Spleen (tissue), 11 donors: ENCODE data around the gene GRIK4. TPM values are rescaled to one million over a fixed set of nuclear protein-coding genes. Genes with fewer than 3 reads are reported as not detected.

Source experiments
- DNase-seq: peaks from one replicate; pipeline ENCODE4 v3.0.0-alpha.2; 2020
- H3K27ac ChIP-seq, 8 donors: fragments of 200-600 bp; sonication (generic) in 7 of 8; 1 replicate in 4 of 8; 2 replicates in 4 of 8; pipeline versions ENCODE4 v1.5.0 to v1.8.0; 2016 to 2021; ENCODE audit warnings: inconsistent platforms in 4 of 8, mild to moderate bottlenecking in 4 of 8, moderate library complexity in 1 of 8
- H3K27me3 ChIP-seq, 7 donors: fragments of 200-600 bp; sonication (generic) in 6 of 7; replicated peaks in 1 of 7; 1 replicate in 4 of 7; 2 replicates in 3 of 7; pipeline versions ENCODE4 v1.5.0 to v1.8.0; 2016 to 2021; ENCODE audit warnings: inconsistent platforms in 3 of 7, mild to moderate bottlenecking in 1 of 7
- H3K36me3 ChIP-seq, 6 donors: fragments of 200-600 bp; sonication (generic) in 5 of 6; 1 replicate in 4 of 6; 2 replicates in 2 of 6; pipeline versions ENCODE4 v1.5.0 to v1.8.0; 2016 to 2021; ENCODE audit warnings: inconsistent platforms in 2 of 6
- H3K4me1 ChIP-seq, 6 donors: fragments of 200-600 bp; sonication (generic) in 5 of 6; 1 replicate in 3 of 6; 2 replicates in 3 of 6; pipeline versions ENCODE4 v1.5.0 to v1.8.0; 2016 to 2021; ENCODE audit warnings: inconsistent platforms in 3 of 6
- H3K4me3 ChIP-seq, 8 donors: fragments of 200-600 bp; sonication (generic) in 7 of 8; 1 replicate in 4 of 8; 2 replicates in 4 of 8; pipeline versions ENCODE4 v1.5.0 to v1.8.0; 2016 to 2021; ENCODE audit warnings: inconsistent platforms in 4 of 8, mild to moderate bottlenecking in 4 of 8, moderate library complexity in 2 of 8
- H3K9me3 ChIP-seq, 8 donors: fragments of 200-600 bp; sonication (generic) in 7 of 8; 1 replicate in 4 of 8; 2 replicates in 4 of 8; pipeline versions ENCODE4 v1.5.0 to v1.8.0; 2016 to 2021; ENCODE audit warnings: inconsistent platforms in 4 of 8
- POLR2A ChIP-seq, 3 donors: fragments of 450-650 bp; IDR thresholded peaks; one replicate each; pipeline ENCODE4 v1.5.1; 2017; ENCODE audit warnings: antibody characterized with exemption in 3 of 3, mild to moderate bottlenecking in 1 of 3
- POLR2AphosphoS5 ChIP-seq, 3 donors: sonication (generic); formaldehyde crosslinking; IDR thresholded peaks; one replicate each; pipeline ENCODE4 v1.5.1; 2017; ENCODE audit warnings: antibody characterized with exemption in 3 of 3
- WGBS, 5 donors: extraction: QIAGEN DNeasy Blood & Tissue Kit in 3 of 5; methylation state at CpG; one replicate each; pipeline versions ENCODE4 v1.1.5 to v1.1.7; 2013 to 2018; 5-methylcytosine and 5-hydroxymethylcytosine counted together
- intact Hi-C: fragments of 100-400 bp; cut with DNase I; formaldehyde crosslinking; loops from one replicate; pipeline ENCODE4 v1.15.0; 2023; ENCODE audit warnings: low total_unique reads
- polyA plus RNA-seq, 3 donors: library from polyadenylated mRNA; stranded (reverse); fragments of 200-250 nt; gene quantifications; one replicate each; pipeline ENCODE4 v1.2.1, GENCODE V29; 2013
- total RNA-seq, 7 donors: library from RNA; depleted of rRNA in 3 of 7; stranded (reverse); fragments of >200 nt in 3 of 7; fragmentation: NEBNext Ultra II Directional in 4 of 7; extraction: Animal tissue kit (Norgen Biotek cat#: 25700) in 4 of 7; gene quantifications; one replicate each; pipeline versions ENCODE4 v1.1.0 to v1.2.1, GENCODE V29; 2016 to 2021
- TF ChIP-seq, protein P1 (sequence below), 11 experiments: fragments of 200-600 bp in 7 of 11; fragments of 450-650 bp in 4 of 11; sonication (generic) in 4 of 11; IDR thresholded peaks in 8 of 11; conservative IDR thresholded peaks in 3 of 11; 1 replicate in 7 of 11; 2 replicates in 4 of 11; pipeline versions ENCODE4 v1.4.0 to v1.8.0; 2016 to 2021; ENCODE audit warnings: antibody characterized with exemption in 11 of 11, inconsistent platforms in 4 of 11, mild to moderate bottlenecking in 1 of 11
- donor health status: healthy with polysubstance abuse.
- donor health status: DM: no; HTN: no; CAD: no; lungs with moderate emphysema.
- donor health status: DM: no; HTN: no; CAD: no.
- donor health status: Bipolar disorder and iron deficiency.
- donor health status: healthy.
- donor health status: DM: no; HTN: no; CAD: no.
- donor health status: DM: yes; HTN: yes; CAD: no.

The GRIK4 gene
- total and polyA plus RNA-seq, 10 donors = 0.04 to 2.4 (median 0.59) TPM

DNA sequence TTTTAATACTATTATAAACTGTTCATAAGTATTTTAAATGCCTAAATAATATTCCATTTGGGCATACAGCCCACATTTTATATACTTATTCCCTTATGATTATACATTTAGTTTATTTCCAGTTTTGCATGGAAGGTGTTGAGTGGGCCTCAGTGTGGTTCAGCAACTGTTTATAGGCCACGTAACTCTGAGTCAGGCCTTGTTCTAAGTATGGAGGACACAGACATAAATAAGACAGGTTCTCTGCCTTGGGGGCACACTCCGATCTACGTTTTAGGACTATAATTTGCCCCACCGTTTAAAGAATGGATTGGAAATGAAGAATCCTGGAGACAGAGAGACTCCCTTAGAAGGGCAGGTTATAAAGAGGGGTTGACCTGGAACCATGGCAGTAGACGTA lies 300.2 kb downstream of the GRIK4 start:
- DNase-seq = no peak
- H3K27me3 ChIP-seq = peaks cover 0 to 43% (median 0%) of the 10 kb centered on the region in 7 donors
- intact Hi-C loops = no loop called here
- H3K4me3 ChIP-seq = no peak overlapping the region
- H3K36me3 ChIP-seq = no peaks in the 10 kb centered on the region
- H3K9me3 ChIP-seq = no peaks in the 10 kb centered on the region
- H3K4me1 ChIP-seq = no peaks in the 10 kb centered on the region
- TF ChIP-seq POLR2A (IDR thresholded peaks at IDR 0.05) = no peak
- no peak for TF ChIP-seq POLR2AphosphoS5 (IDR thresholded peaks at IDR 0.05)
- TF ChIP-seq, protein P1, sequence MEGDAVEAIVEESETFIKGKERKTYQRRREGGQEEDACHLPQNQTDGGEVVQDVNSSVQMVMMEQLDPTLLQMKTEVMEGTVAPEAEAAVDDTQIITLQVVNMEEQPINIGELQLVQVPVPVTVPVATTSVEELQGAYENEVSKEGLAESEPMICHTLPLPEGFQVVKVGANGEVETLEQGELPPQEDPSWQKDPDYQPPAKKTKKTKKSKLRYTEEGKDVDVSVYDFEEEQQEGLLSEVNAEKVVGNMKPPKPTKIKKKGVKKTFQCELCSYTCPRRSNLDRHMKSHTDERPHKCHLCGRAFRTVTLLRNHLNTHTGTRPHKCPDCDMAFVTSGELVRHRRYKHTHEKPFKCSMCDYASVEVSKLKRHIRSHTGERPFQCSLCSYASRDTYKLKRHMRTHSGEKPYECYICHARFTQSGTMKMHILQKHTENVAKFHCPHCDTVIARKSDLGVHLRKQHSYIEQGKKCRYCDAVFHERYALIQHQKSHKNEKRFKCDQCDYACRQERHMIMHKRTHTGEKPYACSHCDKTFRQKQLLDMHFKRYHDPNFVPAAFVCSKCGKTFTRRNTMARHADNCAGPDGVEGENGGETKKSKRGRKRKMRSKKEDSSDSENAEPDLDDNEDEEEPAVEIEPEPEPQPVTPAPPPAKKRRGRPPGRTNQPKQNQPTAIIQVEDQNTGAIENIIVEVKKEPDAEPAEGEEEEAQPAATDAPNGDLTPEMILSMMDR (IDR thresholded peaks at IDR 0.05 in 8 of 11, conservative IDR thresholded peaks at IDR 0.05 in 3 of 11) = no peak
- no peak overlapping the region for H3K27ac ChIP-seq
- WGBS, 5 donors = 85 to 90% (median 87%) methylated on average over 5 of the region's 5 CpGs

DNA sequence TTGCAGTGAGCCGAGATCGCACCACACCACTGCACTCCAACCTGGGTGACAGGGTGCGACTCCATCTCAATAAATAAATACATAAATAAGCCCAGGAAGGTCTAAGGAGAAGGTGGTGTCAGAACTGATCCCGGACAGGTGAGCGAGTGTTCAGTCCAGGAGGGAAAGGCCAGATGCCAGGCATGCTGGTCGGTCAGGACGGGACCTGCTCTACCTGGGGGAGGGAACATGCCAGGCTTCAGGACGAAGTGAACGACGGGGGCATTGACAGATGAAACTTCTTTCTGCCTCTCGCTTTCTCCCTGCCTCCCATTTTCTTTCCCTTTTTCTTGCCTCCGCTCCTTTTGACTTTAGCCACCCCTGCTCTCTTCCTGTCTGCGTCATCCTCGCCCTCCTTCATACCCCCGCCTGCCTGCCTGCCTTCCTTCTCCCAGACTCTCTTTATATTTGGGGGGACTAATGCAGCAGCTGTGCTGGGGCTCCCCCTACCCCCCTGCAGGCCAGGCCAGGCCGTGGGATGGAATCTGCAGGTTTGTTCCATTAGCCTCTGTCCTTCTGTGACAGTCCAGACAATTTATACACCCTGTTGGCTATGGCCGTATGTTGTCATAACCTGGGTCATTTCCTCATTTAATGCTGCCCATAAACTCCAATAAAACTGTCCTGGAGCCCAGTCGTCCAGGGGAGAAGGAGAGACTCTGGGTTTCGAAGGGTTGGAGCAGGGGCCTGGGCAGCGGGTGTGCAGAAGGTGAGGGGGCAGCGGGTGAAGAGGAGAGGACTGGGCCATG lies 303.2 kb downstream of the GRIK4 start:
- no peak for TF ChIP-seq POLR2AphosphoS5 (IDR thresholded peaks at IDR 0.05)
- TF ChIP-seq, protein P1 (IDR thresholded peaks at IDR 0.05 in 8 of 11, conservative IDR thresholded peaks at IDR 0.05 in 3 of 11) = no peak
- no peak for TF ChIP-seq POLR2A (IDR thresholded peaks at IDR 0.05)
- Histone ChIP-seq H3K4me1 (no peaks in the 10 kb centered on the region), H3K36me3 (no peaks in the 10 kb centered on the region), H3K4me3 (no peak overlapping the region), H3K9me3 (no peaks in the 10 kb centered on the region), H3K27ac (no peak overlapping the region), H3K27me3 (peaks cover 0 to 40% (median 0%) of the 10 kb centered on the region in 7 donors)
- intact Hi-C loops = no loop called here
- DNase-seq = peak; percentile 42
- 77 to 84% (median 79%) methylated on average over 21 of the region's 21 CpGs for WGBS, 5 donors

DNA sequence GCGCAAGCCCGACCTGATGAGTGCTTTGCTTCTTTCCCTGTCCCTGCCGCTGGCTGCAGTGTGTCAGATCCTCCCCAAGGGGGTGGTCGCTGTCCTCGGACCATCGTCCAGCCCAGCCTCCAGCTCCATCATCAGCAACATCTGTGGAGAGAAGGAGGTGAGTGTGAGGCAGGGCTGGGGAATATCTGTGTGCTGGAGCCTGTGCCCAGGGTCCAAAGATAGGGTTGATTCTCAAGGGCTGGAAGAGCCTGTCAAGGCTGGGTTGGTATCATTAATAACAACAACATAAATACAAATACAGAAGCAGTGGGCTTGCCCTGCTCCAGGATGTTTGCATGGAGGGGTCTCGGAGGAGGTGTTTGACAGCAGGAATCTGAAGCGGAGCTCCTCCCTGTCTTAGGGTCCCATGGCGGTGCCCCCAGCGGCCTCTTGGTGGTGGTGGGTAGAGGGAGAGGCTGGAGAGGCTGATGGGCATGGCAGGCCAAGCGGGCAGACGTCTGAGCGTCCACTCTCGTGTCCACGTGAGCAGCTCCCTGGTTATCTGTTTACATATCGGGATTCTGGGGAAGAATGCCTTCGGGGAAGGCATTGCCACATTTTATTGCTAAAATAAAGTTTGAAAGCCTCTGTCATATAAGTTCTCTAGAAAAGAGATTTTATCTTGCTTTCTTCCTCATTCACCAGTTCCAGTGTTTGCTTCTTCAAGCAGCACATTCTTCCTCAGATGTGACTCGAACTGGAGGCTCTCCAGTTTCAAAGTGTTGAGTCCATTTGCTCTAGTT lies 304.0 kb downstream of the GRIK4 start:
- no peaks in the 10 kb centered on the region for H3K4me1 ChIP-seq
- no peaks in the 10 kb centered on the region for H3K36me3 ChIP-seq
- 66 to 83% (median 76%) methylated on average over 18 of the region's 18 CpGs for WGBS, 5 donors
- peak; percentile 31 for DNase-seq
- H3K27ac ChIP-seq = no peak overlapping the region
- intact Hi-C loops = no loop called here
- H3K27me3 ChIP-seq = peaks cover 0 to 47% (median 0%) of the 10 kb centered on the region in 7 donors
- H3K4me3 ChIP-seq = no peak overlapping the region
- H3K9me3 ChIP-seq = no peaks in the 10 kb centered on the region
- TF ChIP-seq POLR2AphosphoS5 (IDR thresholded peaks at IDR 0.05) = no peak
- TF ChIP-seq, protein P1 (IDR thresholded peaks at IDR 0.05 in 8 of 11, conservative IDR thresholded peaks at IDR 0.05 in 3 of 11) = no peak
- TF ChIP-seq POLR2A (IDR thresholded peaks at IDR 0.05) = no peak

DNA sequence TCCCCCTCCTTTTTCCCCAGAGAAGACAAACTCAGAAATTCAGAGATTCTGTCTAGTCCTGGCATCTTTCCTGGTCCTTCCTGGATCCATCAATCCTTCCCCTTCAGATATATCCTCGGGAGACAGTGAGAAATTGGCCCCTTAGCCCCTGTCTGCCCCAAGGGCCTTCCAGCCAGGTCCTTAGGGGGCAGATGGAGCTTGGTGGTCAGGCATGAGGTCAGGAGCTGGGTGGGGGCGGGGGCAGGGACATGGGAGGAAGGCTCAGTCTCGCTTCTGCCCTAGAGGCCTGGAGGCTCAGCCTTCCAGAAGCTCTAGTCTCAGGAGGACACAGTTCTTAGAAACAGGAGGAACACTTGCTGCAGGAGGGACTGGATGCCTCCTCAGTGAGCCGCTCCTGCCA lies 304.6 kb downstream of the GRIK4 start:
- intact Hi-C loops = no loop called here
- 81 to 85% (median 83%) methylated on average over 1 to 4 of the region's 4 CpGs for WGBS, 5 donors
- Histone ChIP-seq H3K27me3 (peaks cover 0 to 53% (median 0%) of the 10 kb centered on the region in 7 donors), H3K4me3 (no peak overlapping the region), H3K36me3 (no peaks in the 10 kb centered on the region), H3K27ac (no peak overlapping the region), H3K4me1 (no peaks in the 10 kb centered on the region), H3K9me3 (no peaks in the 10 kb centered on the region)
- peak; percentile 62 for DNase-seq
- TF ChIP-seq POLR2AphosphoS5 (IDR thresholded peaks at IDR 0.05) = no peak
- TF ChIP-seq, protein P1 (IDR thresholded peaks at IDR 0.05 in 8 of 11, conservative IDR thresholded peaks at IDR 0.05 in 3 of 11) = no peak
- TF ChIP-seq POLR2A (IDR thresholded peaks at IDR 0.05) = no peak
